Heart right ventricle (tissue), 16 donors: ENCODE measurements around the gene TERC. TPM values are rescaled to one million over a fixed set of nuclear protein-coding genes. Genes with fewer than 3 reads are reported as not detected.
A peak's percentile ranks its signal among the peaks of the same experiment; 100 is the strongest.
"Not testable (repeated sequence)": the region's sequence is repeated elsewhere in the genome, so short reads cannot be mapped to it uniquely, and the experiment has no call there.

Experiments used
- ATAC-seq, 8 donors: fragments of 200-7000 bp; cut with Tn5 transposase; one replicate each; pipeline ENCODE4 v1.9.1; 2020; ENCODE audit warnings: mild to moderate bottlenecking in 8 of 8, moderate library complexity in 8 of 8, moderate number of reproducible peaks in 1 of 8
- DNase-seq, 2 donors: peaks; one replicate each; pipeline ENCODE4 v3.0.0-alpha.2; 2020
- H3K27ac ChIP-seq, 10 donors: fragments of 200-600 bp; sonication (generic) in 2 of 10; one replicate each; pipeline versions ENCODE4 v1.5.0 to v1.8.0; 2020 to 2022; ENCODE audit warnings: mild to moderate bottlenecking in 3 of 10
- H3K27me3 ChIP-seq, 7 donors: fragments of 200-600 bp; one replicate each; pipeline ENCODE4 v1.8.0; 2021 to 2022; ENCODE audit warnings: mild to moderate bottlenecking in 2 of 7
- H3K36me3 ChIP-seq, 9 donors: fragments of 200-600 bp; sonication (generic) in 1 of 9; one replicate each; pipeline versions ENCODE4 v1.5.0 to v1.8.0; 2020 to 2022; ENCODE audit warnings: mild to moderate bottlenecking in 2 of 9
- H3K4me1 ChIP-seq, 9 donors: fragments of 200-600 bp; sonication (generic) in 1 of 9; one replicate each; pipeline versions ENCODE4 v1.5.0 to v1.8.0; 2020 to 2022; ENCODE audit warnings: mild to moderate bottlenecking in 4 of 9
- H3K4me3 ChIP-seq, 10 donors: fragments of 200-600 bp; sonication (generic) in 2 of 10; one replicate each; pipeline versions ENCODE4 v1.5.0 to v1.8.0; 2020 to 2022; ENCODE audit warnings: mild to moderate bottlenecking in 7 of 10, moderate library complexity in 2 of 10
- H3K9me3 ChIP-seq, 11 donors: fragments of 200-600 bp in 10 of 11; sonication (generic) in 2 of 11; one replicate each; pipeline versions ENCODE4 v1.5.0 to v1.8.0; 2013 to 2022; ENCODE audit warnings: mild to moderate bottlenecking in 2 of 11, control low read depth in 1 of 11, moderate library complexity in 1 of 11
- CTCF ChIP-seq, 9 donors: fragments of 200-600 bp; sonication (generic) in 2 of 9; IDR thresholded peaks; one replicate each; pipeline versions ENCODE4 v1.5.0 to v1.8.0; 2021 to 2022; ENCODE audit warnings: antibody characterized with exemption in 9 of 9, mild to moderate bottlenecking in 5 of 9, moderate library complexity in 1 of 9
- WGBS, 2 donors: extraction: QIAGEN DNeasy Blood & Tissue Kit; methylation state at CpG; one replicate each; pipeline ENCODE4 v1.1.7; 2013; ENCODE audit warnings: inconsistent platforms in 1 of 2; 5-methylcytosine and 5-hydroxymethylcytosine counted together
- intact Hi-C, 10 donors: fragments of 100-400 bp; cut with DNase I; formaldehyde crosslinking; loops; one replicate each; pipeline versions ENCODE4 v1.11.1 to v1.14.2; 2022
- polyA plus RNA-seq, 2 donors: library from polyadenylated mRNA; stranded (reverse); fragments of 200-250 nt; gene quantifications; one replicate each; pipeline ENCODE4 v1.2.3, GENCODE V29; 2013
- total RNA-seq, 10 donors: library from RNA; stranded (reverse); fragmentation: NEBNext Ultra II Directional in 3 of 10; extraction: Animal tissue kit (Norgen Biotek cat#: 25700) in 3 of 10; gene quantifications; one replicate each; pipeline versions ENCODE4 v1.2.1 to v1.2.4, GENCODE V29; 2021 to 2023
- donor health status: Arrhythmogenic right ventricular cardiomyopathy.
- donor health status: ischemic (EF 13 %, LVEDD 7.1; RV severe dilation, severe dysfunction).
- donor health status: healthy with polysubstance abuse.
- donor health status: DM: no; HTN: yes; CAD: no.
- donor health status: DM: no; HTN: no; CAD: no.
- donor health status: ischemic (EF 25% LVEDD 6.9; RV normal size, moderate dysfunction).
- donor health status: ischemic (EF 25% LVEDD 5.7; RV mildly dilated, moderate dysfunction).
- donor health status: healthy.
- donor health status: DM: yes; HTN: yes; CAD: no.
- donor health status: Ischemic cardiomyopathy.
- donor health status: ischemic (EF 35%, LVEDD 5.7; RV mildly dilated, moderate dysfunction).
- donor health status: nonischemic (EF 11% LVEDD 7.7; RV severe dilation, severe dysfunction).
- donor health status: DM: yes; HTN: yes; CAD: no.
- donor health status: PGD.
- donor health status: ischemic (EF 29% LVEDD 5.4; RV normal size, mild dysfunction).
- donor health status: nonischemic (EF 23%, LVEDD 6.1; RV moderate dilation, normal function).

TERC gene
- total and polyA plus RNA-seq, 12 donors = 0.20 to 5.1 (median 2.6) TPM; not detected in 4

GRCh38 chr3:169746924-169747323, 17.9 kb downstream of the TERC start:
- WGBS, 2 donors = 58 to 63% methylated on average over 6 of the region's 6 CpGs
- Histone ChIP-seq H3K36me3 (no peaks in the 10 kb centered on the region), H3K27me3 (peaks cover 0 to 34% (median 6%) of the 10 kb centered on the region in 7 donors), H3K4me3 (no peak overlapping the region), H3K4me1 (peaks cover 0 to 3% (median 0%) of the 10 kb centered on the region in 9 donors), H3K27ac (no peak overlapping the region), H3K9me3 (no peaks in the 10 kb centered on the region)
- no peak for DNase-seq
- TF ChIP-seq CTCF (IDR thresholded peaks at IDR 0.05) = no peak
- intact Hi-C loops = loop anchor here in 6 of 10 donors (5.0 to 10.0 kb wide), 5 partner anchors 82 to 792 kb away; partner anchors contain the start of gene MECOM (in 1 of the 6)
- no peak for ATAC-seq

- no peaks in the 10 kb centered on the region for H3K36me3 ChIP-seq
- H3K9me3 ChIP-seq = no peaks in the 10 kb centered on the region
- no peak overlapping the region for H3K4me3 ChIP-seq
- peaks cover 0 to 26% (median 5%) of the 10 kb centered on the region in 7 donors for H3K27me3 ChIP-seq
- H3K4me1 ChIP-seq = peaks cover 0 to 3% (median 0%) of the 10 kb centered on the region in 9 donors
- no peak for DNase-seq
- H3K27ac ChIP-seq = no peak overlapping the region
- intact Hi-C loops = loop anchor here in 6 of 10 donors (2.0 to 10.0 kb wide), 6 partner anchors 76 to 790 kb away; partner anchors contain the start of gene MECOM (in 1 of the 6)
- TF ChIP-seq CTCF (IDR thresholded peaks at IDR 0.05) = peak; percentile 12 to 72 (median 52)
- peak in 2 of 8 donors; percentile 39 to 52 for ATAC-seq
- 2 to 43% methylated on average over 1 of the region's 1 CpG for WGBS, 2 donors
These were observed 20.4 kb downstream of the TERC start for GRCh38 chr3:169744366-169745054.

DNA sequence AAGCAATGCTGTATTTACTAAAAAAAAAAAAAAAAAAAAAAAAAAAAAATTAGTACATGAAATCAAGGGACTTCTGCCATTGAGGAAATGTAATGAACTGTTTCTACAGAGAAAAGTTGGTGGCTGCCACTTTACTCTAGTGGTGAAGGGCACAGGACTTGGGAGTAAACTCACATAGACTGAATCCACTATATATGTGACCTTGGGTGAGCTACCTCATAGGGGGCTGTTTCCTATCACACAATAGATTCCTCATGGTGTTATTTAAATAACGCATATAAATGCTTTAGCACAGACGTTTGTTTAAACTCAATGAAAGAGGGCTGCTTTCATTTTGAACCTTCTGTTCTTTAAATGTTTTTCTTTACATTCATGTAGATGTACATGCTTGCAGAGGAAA, 25.8 kb downstream of the TERC start:
- no peak for DNase-seq
- ATAC-seq = no peak
- no peak overlapping the region for H3K4me3 ChIP-seq
- 62 to 65% methylated on average over 2 of the region's 2 CpGs for WGBS, 2 donors
- no peak overlapping the region for H3K27ac ChIP-seq
- peaks cover 0 to 3% (median 0%) of the 10 kb centered on the region in 9 donors for H3K4me1 ChIP-seq
- no peak for TF ChIP-seq CTCF (IDR thresholded peaks at IDR 0.05)
- H3K36me3 ChIP-seq = no peaks in the 10 kb centered on the region
- intact Hi-C loops = no loop called here
- peaks cover 0 to 31% (median 11%) of the 10 kb centered on the region in 11 donors for H3K9me3 ChIP-seq
- no peaks in the 10 kb centered on the region for H3K27me3 ChIP-seq

GRCh38 chr3:169731857-169732256, 33.0 kb downstream of the TERC start:
- H3K36me3 ChIP-seq, H3K4me3 ChIP-seq, H3K27me3 ChIP-seq, H3K4me1 ChIP-seq, H3K27ac ChIP-seq, DNase-seq, ATAC-seq, intact Hi-C loops: not testable (repeated sequence)
- H3K9me3 ChIP-seq = peaks cover 0 to 56% (median 7%) of the 10 kb centered on the region in 11 donors

GRCh38 chr3:169722724-169723123, 42.1 kb downstream of the TERC start:
- Histone ChIP-seq H3K27ac (no peak overlapping the region), H3K36me3 (no peaks in the 10 kb centered on the region), H3K27me3 (no peaks in the 10 kb centered on the region), H3K4me3 (no peak overlapping the region), H3K9me3 (peaks cover 0 to 13% (median 0%) of the 10 kb centered on the region in 11 donors), H3K4me1 (no peaks in the 10 kb centered on the region)
- no peak for ATAC-seq
- DNase-seq = no peak
- intact Hi-C loops = no loop called here
- no peak for TF ChIP-seq CTCF (IDR thresholded peaks at IDR 0.05)

GRCh38 chr3:169718415-169718814, 46.4 kb downstream of the TERC start:
- DNase-seq, H3K4me1 ChIP-seq, H3K36me3 ChIP-seq, H3K27ac ChIP-seq, H3K9me3 ChIP-seq, ATAC-seq, intact Hi-C loops, H3K27me3 ChIP-seq, H3K4me3 ChIP-seq: not testable (repeated sequence)
- WGBS, 2 donors = 87 to 96% methylated on average over 2 to 3 of the region's 4 CpGs
